K562 (cell line): ENCODE measurements around the gene PPM1D. TPM values are rescaled to one million over a fixed set of nuclear protein-coding genes. Genes with fewer than 3 reads are reported as not detected.

Source experiments
- ATAC-seq: fragments of 200-7000 bp; cut with Tn5 transposase; 3 replicates; pipeline ENCODE4 v1.9.1; 2020; ENCODE audit warnings: moderate library complexity
- BruUV-seq: library from RNA; stranded (reverse); fragments of 400-500 nt; replicated peaks from 2 replicates; lab custom pipeline; 2021; lab: Mats Ljungman, UMichigan
- CTCF ChIA-PET: fragments of 300-600 bp; formaldehyde crosslinking; extraction: SDS; loops from one replicate; lab custom pipeline; 2021; ENCODE audit warnings: low intra/inter-chr PET ratio; lab: Yijun Ruan, JAX
- POLR2A ChIA-PET: fragments of 300-600, 350-650 bp; sonication (Branson Sonifier 250); formaldehyde crosslinking; extraction: SDS; loops from one replicate; lab custom pipeline; 2021; ENCODE audit warnings: antibody characterized with exemption, inconsistent platforms; lab: Yijun Ruan, JAX
- DNase-seq, 4 experiments: peaks; one replicate each; pipeline versions ENCODE4 v3.0.0 to v3.0.0-alpha.2; 2011 to 2018; ENCODE audit warnings: low spot score in 3 of 4, mixed read lengths in 3 of 4; ENCODE audit errors: extremely low read depth in 1 of 4
- FAIRE-seq: peaks from 2 replicates; lab custom pipeline; 2011; peaks lifted over from hg19 to GRCh38; lab: Jason Lieb, UNC
- H2AFZ ChIP-seq: 2 replicates; pipeline ENCODE4 v1.6.0; 2011; ENCODE audit warnings: low read depth, low read length, control low read depth, inconsistent platforms
- H3K27ac ChIP-seq: fragments of 200-600 bp; 3 replicates; pipeline ENCODE4 v1.8.0; 2011; ENCODE audit warnings: low read depth, mild to moderate bottlenecking, control low read depth, inconsistent platforms, low read length, moderate library complexity, mixed read lengths; ENCODE audit errors: extremely low read depth
- H3K27me3 ChIP-seq, 2 experiments: fragments of 300-600 bp in 1 of 2; 2 replicates in 1 of 2; 3 replicates in 1 of 2; pipeline versions ENCODE4 v1.6.0 to v1.8.0; 2011; ENCODE audit warnings: inconsistent platforms in 2 of 2, low read length in 2 of 2, mild to moderate bottlenecking in 1 of 2, mixed read lengths in 1 of 2, moderate library complexity in 1 of 2; ENCODE audit not compliant: control insufficient read depth in 2 of 2, insufficient read depth in 2 of 2
- H3K36me3 ChIP-seq: fragments of 300-600 bp; 3 replicates; pipeline ENCODE4 v1.8.0; 2011; ENCODE audit warnings: mild to moderate bottlenecking, low read length, inconsistent platforms; ENCODE audit not compliant: control insufficient read depth, insufficient read depth
- H3K4me1 ChIP-seq, 2 experiments: fragments of 200-600 bp in 1 of 2; replicated peaks in 1 of 2; 2 replicates in 1 of 2; 3 replicates in 1 of 2; pipeline versions ENCODE4 v1.5.1 to v1.8.0; 2011; ENCODE audit warnings: inconsistent platforms in 2 of 2, low read length in 2 of 2, mild to moderate bottlenecking in 1 of 2, mixed read lengths in 1 of 2, moderate library complexity in 1 of 2; ENCODE audit not compliant: control insufficient read depth in 2 of 2, insufficient read depth in 2 of 2
- H3K4me2 ChIP-seq: 2 replicates; pipeline ENCODE4 v1.6.1; 2011; ENCODE audit warnings: low read length, control low read depth, inconsistent platforms, mixed read lengths; ENCODE audit not compliant: insufficient read depth
- H3K4me3 ChIP-seq: fragments of 200-600 bp; sonication (generic), shearing (Covaris generic); 2 replicates; pipeline ENCODE4 v1.5.1; 2016; ENCODE audit warnings: control low read depth, inconsistent platforms
- H3K79me2 ChIP-seq: fragments of 200-600 bp; 3 replicates; pipeline ENCODE4 v1.8.0; 2011; ENCODE audit warnings: low read length, inconsistent platforms; ENCODE audit not compliant: control insufficient read depth, insufficient read depth
- H3K9ac ChIP-seq, 2 experiments: 2 replicates each; pipeline versions ENCODE4 v1.6.0 to v1.6.1; 2011; ENCODE audit warnings: low read depth in 2 of 2, low read length in 2 of 2, control low read depth in 1 of 2, inconsistent platforms in 1 of 2, mild to moderate bottlenecking in 1 of 2, mixed read lengths in 1 of 2; ENCODE audit not compliant: insufficient read depth in 1 of 2
- H3K9me1 ChIP-seq: one replicate; pipeline ENCODE4 v1.6.0; 2011; ENCODE audit warnings: inconsistent platforms, mild to moderate bottlenecking, low read length, moderate library complexity; ENCODE audit not compliant: control insufficient read depth, insufficient read depth
- H3K9me3 ChIP-seq: replicated peaks from 2 replicates; pipeline ENCODE4 v1.5.1; 2011; ENCODE audit warnings: low read depth, low read length, inconsistent platforms; ENCODE audit not compliant: control insufficient read depth, insufficient read depth
- H4K20me1 ChIP-seq: replicated peaks from 2 replicates; pipeline ENCODE4 v1.6.1; 2011; ENCODE audit warnings: low read length, inconsistent platforms, mixed read lengths; ENCODE audit not compliant: control insufficient read depth, insufficient read depth
- DIDO1 ChIP-seq: fragments of 450-650 bp; IDR thresholded peaks from 2 replicates; pipeline ENCODE4 v1.6.1; 2016; ENCODE audit warnings: low read depth, missing biosample characterization, missing genetic modification characterization
- E2F8 ChIP-seq: fragments of 450-650 bp; IDR thresholded peaks from 2 replicates; pipeline ENCODE4 v1.7.1; 2018; ENCODE audit warnings: mild to moderate bottlenecking, low read depth; ENCODE audit not compliant: partially characterized antibody
- MNT ChIP-seq, 2 experiments: fragments of 450-650 bp; conservative IDR thresholded peaks; 2 replicates each; pipeline ENCODE4 v1.6.1; 2017; ENCODE audit warnings: mild to moderate bottlenecking in 2 of 2, moderate library complexity in 2 of 2
- RNF219 ChIP-seq: fragments of 250-450 bp; sonication (Bioruptor Pico); IDR thresholded peaks from 2 replicates; pipeline ENCODE4 v1.5.0; 2022; ENCODE audit warnings: mild to moderate bottlenecking
- SNIP1 ChIP-seq: fragments of 450-650 bp; IDR thresholded peaks from 2 replicates; pipeline ENCODE4 v1.7.1; 2017; ENCODE audit warnings: low read depth, mild to moderate bottlenecking
- STAT5A ChIP-seq: IDR thresholded peaks from 2 replicates; pipeline ENCODE4 v1.6.1; 2012; ENCODE audit warnings: low read length, inconsistent platforms, borderline replicate concordance
- TAF9B ChIP-seq: fragments of 450-650 bp; IDR thresholded peaks from 2 replicates; pipeline ENCODE4 v1.6.1; 2018; ENCODE audit warnings: mild to moderate bottlenecking; ENCODE audit not compliant: partially characterized antibody
- ZBTB33 ChIP-seq: sonication (generic); formaldehyde crosslinking; IDR thresholded peaks from 2 replicates; pipeline ENCODE4 v1.8.1; 2023; ENCODE audit warnings: mild to moderate bottlenecking, missing genetic modification reagents
- ZNF253 ChIP-seq: fragments of 250-450 bp; sonication (Bioruptor Pico); conservative IDR thresholded peaks from 2 replicates; pipeline ENCODE4 v1.6.1; 2021; ENCODE audit warnings: mild to moderate bottlenecking
- ZNF41 ChIP-seq: fragments of 250-450 bp; sonication (Bioruptor Pico); conservative IDR thresholded peaks from 2 replicates; pipeline ENCODE4 v1.4.0; 2020; ENCODE audit warnings: mild to moderate bottlenecking
- ZNF76 ChIP-seq: fragments of 250-450 bp; sonication (Bioruptor Pico); IDR thresholded peaks from 2 replicates; pipeline ENCODE4 v1.4.0; 2020; ENCODE audit warnings: mild to moderate bottlenecking, moderate library complexity, borderline replicate concordance
- WGBS: fragments of 100-300 bp; shearing (Covaris generic); methylation state at CpG from one replicate; pipeline ENCODE4 v1.1.6; 2016; ENCODE audit warnings: low coverage, mixed read lengths; ENCODE audit not compliant: insufficient coverage; ENCODE audit errors: missing lambda C conversion rate; 5-methylcytosine and 5-hydroxymethylcytosine counted together
- in situ Hi-C: fragments of 300-500 bp; cut with MboI; formaldehyde crosslinking; loops from 4 replicates; pipeline ENCODE4 v1.15.0; 2018; ENCODE audit warnings: inconsistent platforms, mixed read lengths
- intact Hi-C: fragments of 100-400 bp; cut with micrococcal nuclease; formaldehyde crosslinking; loops from 2 replicates; pipeline ENCODE4 v1.14.2; 2022
- polyA plus RNA-seq, 8 experiments: library from polyadenylated mRNA; depleted of rRNA in 4 of 8; stranded (reverse) in 5 of 8; unstranded in 3 of 8; fragments of >200 nt; fragmentation: Nextera tagmentation in 2 of 8; fragmentation: Illumina TruSeq in 1 of 8; extraction: Ambion mirVana in 2 of 8; extraction: Trizol in 1 of 8; gene quantifications; 2 replicates each; pipeline versions ENCODE4 v1.2.1 to v1.2.3, GENCODE V29; 2011 to 2014; ENCODE audit warnings: inconsistent platforms in 1 of 8, missing spikeins in 1 of 8
- total RNA-seq, 7 experiments: library from RNA; depleted of rRNA in 6 of 7; stranded (reverse); fragments of >200 nt in 6 of 7; fragmentation: Illumina TruSeq in 2 of 7; extraction: Trizol in 2 of 7; gene quantifications; 2 replicates each; pipeline versions ENCODE4 v1.2.1 to v1.2.3, GENCODE V29; 2011 to 2021; ENCODE audit warnings: low replicate concordance in 1 of 7

The PPM1D gene
- total and polyA plus RNA-seq, 9 of the 15 experiments (the other 6 are each of a cell fraction or from before 2014, with no cell fraction given), result 2.1 to 19.0 (median 7.8) TPM

GRCh38 chr17:60613325-60613724 is 13.3 kb downstream of the PPM1D start:
- H3K9me3 ChIP-seq, result no peaks in the 10 kb centered on the region
- intact Hi-C loops (no loop called here), in situ Hi-C loops (no loop called here)
- H2AFZ ChIP-seq, result no peak overlapping the region
- no peaks in the 10 kb centered on the region for H3K9me1 ChIP-seq
- H3K4me3 ChIP-seq, result no peak overlapping the region
- POLR2A ChIA-PET, result interaction anchor here (0.6 to 3.0 kb wide), 3 partner anchors 9 to 11 kb away, joined by 3 to 19 read pairs (median 6); no protein-coding TSS in a partner anchor
- WGBS, result 93% methylated on average over 15 of the region's 19 CpGs
- H3K4me2 ChIP-seq, result no peak overlapping the region
- H3K9ac ChIP-seq, result no peak overlapping the region
- no peak overlapping the region for H3K27ac ChIP-seq
- DNase-seq (no peak), FAIRE-seq (no peak), ATAC-seq (no peak)
- peaks cover 7% of the 10 kb centered on the region; the same call in 2 of the 3 replicates for H3K36me3 ChIP-seq
- H3K4me1 ChIP-seq, result 0 out of 5 replicates have a peak, but pooled peaks cover 0 to 4% of the 10 kb centered on the region in 2 experiments
- H4K20me1 ChIP-seq, result no peaks in the 10 kb centered on the region
- peaks cover 62% of the 10 kb centered on the region for H3K79me2 ChIP-seq
- CTCF ChIA-PET, result no interaction called here
- H3K27me3 ChIP-seq, result no peaks in the 10 kb centered on the region
- BruUV-seq, result no TSS peak
- TF ChIP-seq MNT (conservative IDR thresholded peaks at IDR 0.05) (no peak), ZBTB33 (CRISPR knock-in tag) (peak; percentile 60; the same call in 1 of the 2 replicates), TAF9B (no peak), SNIP1 (no peak), ZNF253 (CRISPR knock-in tag) (no peak), DIDO1 (tag) (no peak), STAT5A (no peak), E2F8 (no peak), ZNF41 (CRISPR knock-in tag) (no peak), ZNF76 (CRISPR knock-in tag) (no peak), RNF219 (no peak)
